Nephron (organoid): ENCODE results near the gene XCR1.

Experiments
- H3K27ac Mint-ChIP-seq, 3 experiments: 2 replicates each; pipeline ENCODE4 v1.8.0; 2020; ENCODE audit warnings: mixed read lengths in 3 of 3, mild to moderate bottlenecking in 2 of 3, moderate library complexity in 1 of 3
- H3K27me3 Mint-ChIP-seq: 2 replicates; pipeline ENCODE4 v1.8.0; 2021; ENCODE audit warnings: low read depth, mild to moderate bottlenecking, moderate library complexity, mixed read lengths
- H3K36me3 Mint-ChIP-seq: 2 replicates; pipeline ENCODE4 v1.8.0; 2020; ENCODE audit warnings: low read depth, mixed read lengths
- H3K4me1 Mint-ChIP-seq: 2 replicates; pipeline ENCODE4 v1.8.0; 2020; ENCODE audit warnings: mixed read lengths
- H3K4me3 Mint-ChIP-seq, 3 experiments: 2 replicates each; pipeline ENCODE4 v1.8.0; 2020; ENCODE audit warnings: mild to moderate bottlenecking in 3 of 3, mixed read lengths in 3 of 3, moderate library complexity in 2 of 3
- H3K9me3 Mint-ChIP-seq: 2 replicates; pipeline ENCODE4 v1.8.0; 2020; ENCODE audit warnings: mixed read lengths
- TF ChIP-seq, protein P1 (sequence below), 3 experiments: fragments of 200-600 bp; sonication (generic); IDR thresholded peaks; one replicate each; pipeline ENCODE4 v1.5.0; 2021; ENCODE audit warnings: antibody characterized with exemption in 3 of 3; ENCODE audit not compliant: unreplicated experiment in 3 of 3

Gene XCR1

DNA sequence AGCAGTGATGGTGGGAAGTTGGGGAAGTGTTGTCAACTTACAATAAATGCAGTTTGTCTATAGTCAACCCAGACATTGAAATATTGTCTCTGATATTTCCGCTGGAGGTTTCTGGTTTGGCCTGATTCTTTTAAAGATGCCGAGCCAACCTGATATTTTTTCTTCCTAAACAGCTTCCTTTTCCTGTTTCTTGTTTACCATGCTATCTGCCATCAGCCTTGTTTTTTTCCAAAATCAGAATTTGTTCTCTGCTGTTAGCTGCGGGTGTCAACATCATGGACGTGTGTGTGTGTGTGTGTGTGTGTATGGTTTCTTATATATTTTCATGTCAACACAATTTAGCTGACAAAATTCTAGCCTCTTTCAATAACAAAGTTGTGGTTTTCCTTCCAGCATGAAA is 41.2 kb upstream of the XCR1 start:
- no peaks in the 10 kb centered on the region for H3K36me3 Mint-ChIP-seq
- no peak overlapping the region for H3K27ac Mint-ChIP-seq
- H3K4me3 Mint-ChIP-seq, result no peak overlapping the region
- peaks cover 14% of the 10 kb centered on the region for H3K4me1 Mint-ChIP-seq
- H3K9me3 Mint-ChIP-seq, result peaks cover 8% of the 10 kb centered on the region
- H3K27me3 Mint-ChIP-seq, result peaks cover 3% of the 10 kb centered on the region
- TF ChIP-seq, protein P1, sequence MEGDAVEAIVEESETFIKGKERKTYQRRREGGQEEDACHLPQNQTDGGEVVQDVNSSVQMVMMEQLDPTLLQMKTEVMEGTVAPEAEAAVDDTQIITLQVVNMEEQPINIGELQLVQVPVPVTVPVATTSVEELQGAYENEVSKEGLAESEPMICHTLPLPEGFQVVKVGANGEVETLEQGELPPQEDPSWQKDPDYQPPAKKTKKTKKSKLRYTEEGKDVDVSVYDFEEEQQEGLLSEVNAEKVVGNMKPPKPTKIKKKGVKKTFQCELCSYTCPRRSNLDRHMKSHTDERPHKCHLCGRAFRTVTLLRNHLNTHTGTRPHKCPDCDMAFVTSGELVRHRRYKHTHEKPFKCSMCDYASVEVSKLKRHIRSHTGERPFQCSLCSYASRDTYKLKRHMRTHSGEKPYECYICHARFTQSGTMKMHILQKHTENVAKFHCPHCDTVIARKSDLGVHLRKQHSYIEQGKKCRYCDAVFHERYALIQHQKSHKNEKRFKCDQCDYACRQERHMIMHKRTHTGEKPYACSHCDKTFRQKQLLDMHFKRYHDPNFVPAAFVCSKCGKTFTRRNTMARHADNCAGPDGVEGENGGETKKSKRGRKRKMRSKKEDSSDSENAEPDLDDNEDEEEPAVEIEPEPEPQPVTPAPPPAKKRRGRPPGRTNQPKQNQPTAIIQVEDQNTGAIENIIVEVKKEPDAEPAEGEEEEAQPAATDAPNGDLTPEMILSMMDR (IDR thresholded peaks at IDR 0.05; ENCODE audit: unreplicated experiment in 3 of 3), result no peak

DNA sequence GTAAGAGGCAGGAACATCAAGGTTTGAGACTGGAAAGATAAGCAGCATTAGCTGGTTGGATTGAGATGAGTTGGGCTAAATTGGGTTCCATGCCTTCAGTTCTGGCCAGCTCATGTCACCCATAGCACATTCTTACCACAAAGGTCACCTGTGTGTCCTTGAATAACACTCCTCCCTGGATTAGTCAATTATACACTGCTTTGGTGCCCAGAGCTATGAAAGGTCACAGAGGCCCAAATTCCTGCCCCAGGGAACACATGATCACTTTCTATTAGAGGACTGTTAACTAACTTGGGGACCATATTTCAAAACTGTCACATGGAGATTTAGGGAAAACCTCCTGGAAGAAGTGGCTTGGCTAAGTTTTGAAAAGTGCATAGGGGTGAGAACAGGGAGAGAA is 40.1 kb upstream of the XCR1 start:
- TF ChIP-seq, protein P1 (IDR thresholded peaks at IDR 0.05; ENCODE audit: unreplicated experiment in 3 of 3), result no peak
- Mint-ChIP-seq H3K27me3 (peaks cover 4% of the 10 kb centered on the region), H3K4me1 (peaks cover 14% of the 10 kb centered on the region), H3K36me3 (no peaks in the 10 kb centered on the region), H3K4me3 (no peak overlapping the region), H3K27ac (no peak overlapping the region), H3K9me3 (peaks cover 2% of the 10 kb centered on the region)

DNA sequence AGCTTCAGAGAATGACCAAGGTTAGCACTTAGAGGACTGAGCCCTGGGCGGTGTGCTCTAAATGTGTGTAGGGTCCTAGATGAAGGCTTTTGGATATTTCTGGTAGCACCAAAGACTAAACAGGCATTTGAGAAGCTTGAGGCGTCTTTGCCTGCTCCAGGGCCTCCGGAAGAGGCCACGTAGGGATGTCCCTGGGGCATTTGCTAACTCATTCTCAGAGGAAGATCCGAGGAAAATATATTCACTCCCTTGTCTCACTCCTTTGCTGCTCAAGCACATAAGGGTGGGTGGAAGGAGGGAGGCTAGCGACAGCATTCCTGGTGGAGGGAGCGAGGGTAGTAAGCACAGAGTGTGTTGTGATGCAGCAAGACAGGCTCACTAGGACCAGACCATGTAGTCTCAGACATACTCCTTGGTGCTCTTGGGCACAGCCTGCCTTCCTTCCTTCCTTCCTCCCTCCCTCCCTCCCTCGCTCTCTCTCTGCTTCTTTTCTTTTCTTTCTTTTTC is 38.5 kb upstream of the XCR1 start:
- Mint-ChIP-seq H3K27ac (peak overlapping the region; percentile 31 to 81 (median 43)), H3K4me3 (no peak overlapping the region), H3K36me3 (no peaks in the 10 kb centered on the region), H3K4me1 (peaks cover 14% of the 10 kb centered on the region), H3K27me3 (peaks cover 8% of the 10 kb centered on the region), H3K9me3 (no peaks in the 10 kb centered on the region)
- TF ChIP-seq, protein P1 (IDR thresholded peaks at IDR 0.05; ENCODE audit: unreplicated experiment in 3 of 3), result no peak

DNA sequence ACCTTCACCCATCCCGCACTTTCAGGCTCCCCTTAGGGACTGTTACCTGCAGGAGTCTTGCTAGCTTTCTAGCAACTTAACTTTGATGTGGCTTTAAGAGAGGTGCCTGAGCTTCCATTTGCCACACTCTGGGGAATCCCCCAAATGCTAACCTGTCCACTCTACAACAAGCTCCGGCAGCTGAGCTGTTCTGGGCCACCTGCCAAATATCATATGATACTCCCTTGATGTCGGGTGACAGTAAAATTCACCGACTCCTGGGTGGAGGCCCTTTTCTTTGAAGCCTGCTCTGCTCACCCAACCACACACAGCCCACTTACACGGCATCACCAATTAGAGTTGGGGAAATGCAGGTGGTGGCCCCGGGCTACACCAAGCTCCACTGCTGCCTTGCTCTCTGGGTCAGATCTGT is 38.0 kb upstream of the XCR1 start:
- H3K9me3 Mint-ChIP-seq, result no peaks in the 10 kb centered on the region
- H3K36me3 Mint-ChIP-seq, result no peaks in the 10 kb centered on the region
- peak overlapping the region; percentile 31 to 81 (median 43) for H3K27ac Mint-ChIP-seq
- peaks cover 8% of the 10 kb centered on the region for H3K27me3 Mint-ChIP-seq
- TF ChIP-seq, protein P1 (IDR thresholded peaks at IDR 0.05; ENCODE audit: unreplicated experiment in 3 of 3), result no peak
- H3K4me3 Mint-ChIP-seq, result peak overlapping the region in 1 of 3 experiments; percentile 1
- H3K4me1 Mint-ChIP-seq, result peaks cover 14% of the 10 kb centered on the region

DNA sequence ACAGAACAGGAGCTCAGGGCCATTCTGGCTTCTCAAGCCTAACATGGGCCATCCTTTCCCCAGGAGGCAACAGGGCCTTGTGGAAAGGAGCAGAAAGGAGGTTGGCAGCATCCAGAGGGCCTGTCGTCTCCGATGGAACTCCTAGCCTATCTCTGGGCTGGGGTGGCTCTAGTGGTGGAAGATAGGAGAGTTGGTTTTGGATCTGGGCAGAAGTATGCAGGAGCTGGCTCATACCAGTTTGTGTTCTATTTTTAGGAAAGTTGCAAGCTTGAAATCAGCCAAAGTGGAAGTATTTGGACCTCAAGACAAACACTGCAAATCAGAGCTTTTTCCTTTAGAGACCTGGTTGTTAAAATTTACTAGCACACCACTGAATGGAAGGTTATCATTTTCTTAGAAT is 35.4 kb upstream of the XCR1 start:
- TF ChIP-seq, protein P1 (IDR thresholded peaks at IDR 0.05; ENCODE audit: unreplicated experiment in 3 of 3), result no peak
- no peak overlapping the region for H3K4me3 Mint-ChIP-seq
- peaks cover 13% of the 10 kb centered on the region for H3K27me3 Mint-ChIP-seq
- no peaks in the 10 kb centered on the region for H3K36me3 Mint-ChIP-seq
- H3K4me1 Mint-ChIP-seq, result peaks cover 14% of the 10 kb centered on the region
- H3K9me3 Mint-ChIP-seq, result no peaks in the 10 kb centered on the region
- H3K27ac Mint-ChIP-seq, result no peak overlapping the region

DNA sequence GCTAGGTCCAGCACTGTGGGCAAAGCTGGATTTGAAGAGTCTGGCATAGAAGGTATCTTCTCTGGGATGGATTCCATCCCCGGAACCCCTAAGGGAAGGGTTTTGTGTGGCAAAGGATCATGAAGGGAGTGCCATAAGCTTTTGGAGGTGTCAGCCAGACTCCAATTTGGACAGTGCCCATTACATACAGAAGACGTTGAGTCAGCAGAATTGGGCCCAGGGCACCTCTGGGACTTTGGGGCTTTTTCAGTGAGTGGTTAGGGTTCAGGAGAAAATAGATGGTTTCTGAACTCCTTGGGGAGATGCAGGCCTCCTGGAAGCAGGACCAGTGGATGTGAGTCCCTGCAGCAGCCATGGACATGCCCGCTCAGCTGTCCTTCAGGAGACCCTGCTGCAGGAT is 34.6 kb upstream of the XCR1 start:
- TF ChIP-seq, protein P1 (IDR thresholded peaks at IDR 0.05; ENCODE audit: unreplicated experiment in 3 of 3), result no peak
- Mint-ChIP-seq H3K4me1 (peaks cover 14% of the 10 kb centered on the region), H3K4me3 (no peak overlapping the region), H3K27me3 (peaks cover 13% of the 10 kb centered on the region), H3K27ac (no peak overlapping the region), H3K36me3 (no peaks in the 10 kb centered on the region), H3K9me3 (no peaks in the 10 kb centered on the region)
